HG02798 (cell line): Measurements from ENCODE around the gene CDC42BPB.

ENCODE experiments used
- ATAC-seq: cut with Tn5 transposase; IDR thresholded peaks from one replicate; pipeline ENCODE4 v1.9.1; 2021; ENCODE audit warnings: mild to moderate bottlenecking; ENCODE audit not compliant: unreplicated experiment, poor library complexity

CDC42BPB gene

DNA sequence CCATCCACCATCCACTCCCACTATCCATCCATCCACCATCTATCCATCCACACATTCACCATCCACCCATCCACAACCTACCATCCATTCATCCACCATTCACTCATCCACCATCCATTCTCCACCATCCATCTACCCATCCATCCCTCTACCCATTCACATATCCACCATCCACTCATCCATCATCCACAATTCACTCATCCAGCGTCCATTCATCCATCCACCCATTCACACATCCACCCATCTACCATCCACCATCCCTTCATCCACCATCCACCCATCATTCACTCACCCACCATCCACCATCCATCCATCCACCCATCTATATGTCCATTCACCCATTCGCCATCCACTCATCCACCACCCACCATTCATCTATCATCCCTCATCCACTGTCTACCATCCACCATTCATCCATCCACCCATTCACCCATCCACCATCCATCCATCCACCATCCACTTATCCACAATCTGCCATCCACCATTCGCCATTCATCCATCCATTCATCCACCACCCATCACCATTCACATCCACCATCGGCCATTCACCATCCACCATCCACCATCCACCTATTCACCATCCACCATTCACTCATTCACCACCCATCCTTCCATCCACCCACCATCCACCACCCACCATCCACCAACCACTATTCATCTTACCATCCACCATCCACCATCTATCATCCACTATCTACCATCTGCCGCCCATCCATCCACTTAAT, 136.9 kb downstream of the CDC42BPB start:
- no peak for ATAC-seq

DNA sequence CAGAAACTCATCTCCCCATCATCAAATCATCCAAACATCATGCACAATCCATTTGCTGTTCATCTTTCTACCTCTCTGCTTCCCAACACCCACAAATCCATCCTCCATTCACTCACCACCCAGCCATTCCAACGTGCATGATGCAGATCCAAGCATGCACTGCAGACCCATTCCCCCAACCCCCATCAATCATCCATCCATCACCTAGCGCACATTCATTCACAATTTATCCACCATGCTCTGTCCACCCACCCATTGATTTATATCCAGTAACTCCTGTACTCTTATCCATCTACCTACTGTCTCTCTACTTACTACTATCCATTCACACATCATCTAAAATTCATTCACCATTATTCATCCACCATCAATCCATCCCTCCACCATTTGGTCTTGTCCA, 138.9 kb downstream of the CDC42BPB start:
- no peak for ATAC-seq

DNA sequence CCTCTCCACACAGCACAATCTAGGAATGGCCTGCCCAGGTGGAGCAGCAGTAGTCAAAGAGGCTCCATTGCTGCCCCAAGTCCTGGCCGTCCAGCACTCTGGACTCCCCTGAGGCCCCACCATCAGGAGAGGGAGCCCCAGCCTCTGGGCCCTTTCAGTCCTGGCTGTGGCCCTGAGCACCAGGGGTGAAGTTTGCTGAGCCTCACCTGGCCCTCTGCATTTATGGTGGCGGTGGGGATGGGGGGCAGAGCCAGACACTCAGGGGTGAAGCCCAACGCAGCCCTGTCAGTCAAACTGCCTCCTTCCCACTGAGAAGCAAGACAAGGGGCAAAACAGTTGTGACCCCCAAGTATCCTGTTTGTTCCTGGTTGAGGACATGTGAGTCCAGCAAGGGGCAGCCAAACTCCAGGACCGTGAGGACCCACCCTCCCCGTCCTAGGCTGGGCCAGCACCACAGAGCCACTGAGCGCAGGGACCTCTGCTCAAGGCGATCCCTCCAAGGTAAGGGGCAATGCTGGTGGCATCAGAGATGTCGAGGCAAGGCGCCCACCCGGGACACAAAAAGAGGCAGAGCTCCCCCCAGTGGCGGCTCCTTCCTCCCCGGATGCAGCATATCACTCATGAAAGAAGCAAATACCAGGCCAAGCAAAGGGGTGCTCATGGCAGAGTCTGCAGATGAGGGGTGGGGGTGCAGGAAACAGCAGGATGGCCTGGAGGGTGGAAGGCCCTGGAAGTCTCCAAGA, 139.7 kb downstream of the CDC42BPB start:
- ATAC-seq: no peak

DNA sequence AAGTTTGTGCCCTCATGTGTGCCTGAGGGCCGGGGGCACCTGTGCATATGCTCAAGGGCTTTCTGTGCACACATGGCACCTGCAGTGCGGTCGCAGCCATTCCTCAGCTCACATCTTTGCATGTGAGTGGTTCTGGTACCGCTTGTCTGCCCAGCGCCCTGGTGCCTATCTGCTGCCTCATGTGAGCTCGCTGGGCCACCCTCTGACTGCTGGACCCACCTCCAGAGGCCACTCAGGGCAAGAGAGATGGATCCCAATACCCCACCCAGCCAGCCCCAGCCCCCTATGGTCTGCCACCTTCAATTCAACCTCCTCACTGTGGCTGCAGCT, 140.3 kb downstream of the CDC42BPB start:
- no peak for ATAC-seq

DNA sequence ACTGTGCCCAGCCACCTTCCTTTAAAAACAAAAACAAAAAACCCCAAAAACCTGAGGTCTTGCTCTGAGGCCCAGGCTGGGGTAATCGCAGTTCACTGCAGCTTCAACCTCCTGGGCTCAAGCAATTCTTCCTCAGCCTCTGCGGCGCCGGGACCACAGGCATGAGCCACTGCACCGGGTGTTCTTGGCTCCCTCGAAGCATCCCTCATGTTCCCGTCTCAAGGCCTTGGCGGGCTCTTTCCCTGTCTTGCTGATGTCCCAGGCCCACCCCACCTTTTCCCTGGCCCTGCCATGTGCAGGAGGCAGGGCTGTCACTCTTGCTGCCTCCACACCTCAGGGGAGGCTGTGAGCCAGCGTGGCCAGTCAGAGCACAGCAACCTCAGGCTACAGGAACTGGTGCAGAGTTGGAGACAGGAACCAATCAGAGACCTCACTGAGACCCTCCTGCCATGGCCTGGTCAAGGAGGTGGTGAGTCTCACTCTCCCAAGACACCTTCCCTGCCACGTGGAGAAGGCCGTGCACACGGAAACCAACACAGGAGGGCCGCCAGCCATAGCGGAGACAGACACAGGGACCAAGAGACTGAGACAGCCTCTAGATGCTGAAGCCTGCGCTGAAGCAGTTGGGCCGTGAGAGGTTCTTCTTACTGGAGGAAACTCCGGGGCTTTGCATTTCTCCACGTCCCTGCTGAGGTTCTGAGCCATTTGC, 140.8 kb downstream of the CDC42BPB start:
- ATAC-seq: no peak

DNA sequence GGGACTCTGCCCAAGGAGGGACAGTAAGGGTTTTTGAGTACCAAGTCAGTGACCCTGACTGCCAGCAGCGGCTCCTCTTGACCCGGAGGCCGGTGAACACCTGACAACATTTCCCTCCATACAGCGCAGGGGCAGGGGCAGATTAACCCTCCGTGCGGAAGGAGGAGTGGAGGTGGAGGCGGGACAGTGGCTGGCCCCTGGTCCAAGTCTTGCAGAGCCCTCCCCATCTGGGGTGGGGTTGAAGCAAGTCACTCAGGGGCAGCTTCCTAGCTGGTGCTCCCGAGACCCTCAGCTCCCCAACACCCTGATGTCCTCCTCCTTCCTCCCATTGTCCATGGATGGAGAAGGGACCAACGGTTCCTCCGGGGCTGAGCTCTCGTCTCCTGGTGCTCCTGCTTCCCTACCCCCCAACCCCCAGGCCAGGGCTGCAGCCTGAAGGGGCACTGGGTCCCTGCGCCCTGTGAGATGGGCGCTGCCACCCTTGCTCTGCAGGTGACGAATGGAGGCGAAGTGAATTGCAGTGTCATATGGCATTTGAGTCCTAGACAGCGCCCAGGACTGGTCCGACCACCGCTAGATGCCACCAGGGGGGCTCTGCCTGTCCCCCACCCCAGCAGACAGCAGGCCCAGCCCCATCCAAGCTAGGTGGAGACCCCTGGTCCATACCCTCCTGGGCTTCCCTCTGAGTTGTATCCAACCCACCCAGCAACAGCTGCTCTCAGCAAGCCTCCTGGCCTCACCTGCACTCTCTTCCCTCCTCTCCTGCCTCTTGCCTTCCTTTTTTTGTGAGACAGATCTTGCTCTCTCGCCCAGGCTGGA, 141.8 kb downstream of the CDC42BPB start:
- ATAC-seq: no peak

DNA sequence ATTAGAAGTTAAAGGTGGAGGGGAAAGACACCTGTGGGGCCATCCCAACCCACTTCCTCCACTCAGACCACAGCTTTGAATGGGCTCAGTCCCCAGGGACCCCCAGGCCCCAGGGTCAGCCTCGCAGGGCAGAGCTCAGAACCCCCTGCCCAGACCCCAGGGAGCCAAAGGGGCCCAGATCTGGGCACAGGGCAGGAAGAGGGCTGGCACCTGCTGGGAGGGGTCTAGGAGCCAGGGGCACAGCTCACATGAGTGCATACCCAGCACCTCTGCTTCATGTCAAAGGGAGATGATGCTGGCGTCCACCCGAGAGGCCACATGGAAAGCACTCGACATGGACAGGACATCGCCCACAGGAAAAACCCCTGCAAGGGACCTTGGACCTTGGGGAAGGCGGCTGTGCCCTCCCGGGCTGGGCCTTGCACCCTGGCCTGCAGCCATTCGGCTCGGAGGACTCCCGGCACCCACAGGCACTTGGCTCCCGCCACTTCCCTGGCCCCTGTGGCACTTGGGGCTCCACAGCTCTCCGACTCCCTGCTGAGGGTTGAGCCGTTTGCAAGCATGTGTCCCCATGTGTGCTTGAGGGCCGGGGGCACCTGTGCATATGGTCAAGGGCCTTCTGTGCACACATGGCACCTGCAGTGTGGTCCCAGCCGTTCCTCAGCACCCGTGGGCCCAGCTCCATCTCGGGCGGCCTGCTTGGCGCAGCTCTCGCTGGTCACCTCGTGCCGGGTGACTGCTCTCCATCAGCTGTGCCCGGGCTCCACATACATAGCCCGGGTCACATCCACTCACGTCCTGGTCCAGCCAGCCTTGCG, 142.7 kb downstream of the CDC42BPB start:
- ATAC-seq: no peak

DNA sequence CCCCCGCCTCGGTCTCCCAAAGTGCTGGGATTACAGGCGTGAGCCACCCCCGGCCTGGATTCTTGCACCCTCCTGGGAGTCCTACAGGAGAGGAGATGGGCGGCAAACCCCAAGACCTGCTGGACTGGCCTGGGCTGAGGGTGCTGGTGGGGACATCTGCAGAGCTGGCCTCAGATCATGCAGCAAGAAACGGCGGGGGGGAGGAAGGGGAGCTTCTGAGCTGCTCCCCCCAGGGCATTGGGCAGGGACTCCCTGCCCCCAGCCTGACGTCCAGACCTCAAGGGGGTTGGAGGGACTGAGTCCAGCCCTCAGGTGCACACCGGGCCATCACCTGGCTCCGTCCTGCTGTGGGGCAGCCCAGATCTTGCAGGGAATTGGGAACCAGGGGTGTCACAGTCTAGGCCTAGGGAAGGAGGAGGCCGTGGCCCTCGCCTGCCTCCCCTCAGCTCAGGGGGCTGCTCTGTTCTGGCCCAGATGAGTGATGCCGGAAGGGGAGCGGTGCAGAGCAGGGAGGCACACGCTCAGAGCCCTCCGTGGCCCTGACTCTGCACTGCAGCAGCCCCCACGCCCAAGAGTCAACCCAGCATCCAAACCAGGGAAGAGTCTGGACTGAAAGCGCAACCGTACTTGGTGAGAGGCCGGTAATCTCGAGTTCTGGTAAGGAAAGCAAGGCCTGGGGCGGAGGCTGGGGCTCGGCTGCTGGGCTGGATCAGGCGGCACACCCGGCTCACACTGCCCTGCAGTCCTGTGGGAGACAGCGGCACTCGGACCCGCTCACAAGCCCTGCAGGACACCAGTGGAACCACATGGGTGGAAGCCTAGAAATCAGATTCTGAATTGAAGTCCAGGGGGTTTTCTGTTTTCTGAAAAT, 143.8 kb downstream of the CDC42BPB start:
- no peak for ATAC-seq

DNA sequence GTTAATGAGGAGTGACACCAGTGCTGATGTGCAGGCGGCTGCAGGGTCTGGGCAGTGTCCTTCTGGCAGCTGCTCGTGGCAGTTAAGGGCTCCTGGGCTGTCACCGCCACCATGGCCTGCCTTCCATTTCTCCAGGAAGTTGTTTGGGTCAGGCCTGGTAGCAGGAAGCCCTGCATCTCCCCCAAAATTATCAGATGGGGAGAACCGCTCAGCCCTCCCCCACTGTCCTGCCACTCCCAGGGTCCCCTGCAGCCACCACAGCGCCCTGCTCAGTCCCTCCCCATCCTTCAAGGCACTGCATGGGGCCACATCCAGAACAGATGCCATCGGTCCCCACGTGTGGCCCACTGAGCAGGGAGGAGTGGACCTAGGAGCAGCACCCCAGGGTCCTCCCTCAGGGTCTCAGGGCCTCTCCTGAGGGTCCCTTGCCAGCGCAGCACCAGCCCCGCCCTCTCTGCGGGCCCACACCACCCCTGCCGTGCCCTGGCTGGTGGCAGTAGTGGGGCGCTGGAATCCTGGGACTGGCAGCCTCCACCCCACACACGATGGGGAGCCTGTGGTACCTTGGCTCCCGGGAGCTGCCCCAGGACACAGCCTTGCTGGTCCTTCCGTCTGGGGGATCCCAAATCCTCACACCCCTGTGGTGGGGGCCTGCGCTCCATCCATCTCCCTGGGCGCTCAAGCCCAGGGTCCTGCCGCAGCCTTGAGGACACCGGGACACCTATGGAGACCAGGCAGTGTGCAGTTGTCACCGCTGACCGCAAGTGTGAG, 145.2 kb downstream of the CDC42BPB start:
- ATAC-seq: no peak

DNA sequence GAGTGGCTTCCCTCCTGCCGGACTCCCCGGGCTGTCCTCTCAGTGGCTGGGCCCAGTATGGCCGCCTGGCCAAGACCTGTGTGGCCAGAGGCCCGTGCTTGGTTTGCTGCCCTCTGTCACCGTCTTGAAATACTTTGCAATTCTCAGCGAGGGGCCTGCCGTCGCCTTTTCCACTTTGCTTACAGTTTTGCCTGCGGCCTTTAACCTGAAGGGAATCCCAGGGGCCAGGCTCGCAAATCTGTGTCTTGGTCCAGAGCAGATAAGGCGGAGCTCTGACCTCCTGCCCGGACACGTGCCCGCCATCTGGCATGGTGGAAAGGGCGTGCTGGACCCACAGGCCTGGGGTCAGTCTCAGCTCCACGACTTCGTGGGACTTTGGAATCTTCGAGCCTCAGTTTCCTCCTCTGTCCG, 145.8 kb downstream of the CDC42BPB start:
- no peak for ATAC-seq

DNA sequence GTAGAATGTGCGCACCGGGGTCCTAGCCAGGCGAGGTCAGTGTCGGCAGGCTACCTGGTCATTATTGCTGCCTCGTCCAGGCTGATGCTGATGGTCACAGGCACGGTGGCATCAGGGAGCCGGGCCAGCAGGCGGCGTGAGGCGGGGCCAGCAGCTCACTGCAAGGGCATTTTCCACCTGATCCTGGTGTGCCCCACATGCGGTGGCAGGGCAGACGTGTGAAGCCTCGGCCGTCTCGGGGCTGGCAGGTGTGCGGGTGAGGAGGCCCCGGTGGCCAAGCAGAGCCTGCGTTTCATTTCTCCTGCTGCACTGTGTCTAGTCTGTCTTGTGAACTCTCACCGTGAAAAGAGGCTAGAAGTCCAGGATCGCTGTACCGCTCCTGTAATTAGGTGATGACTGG, 146.9 kb downstream of the CDC42BPB start:
- no peak for ATAC-seq

DNA sequence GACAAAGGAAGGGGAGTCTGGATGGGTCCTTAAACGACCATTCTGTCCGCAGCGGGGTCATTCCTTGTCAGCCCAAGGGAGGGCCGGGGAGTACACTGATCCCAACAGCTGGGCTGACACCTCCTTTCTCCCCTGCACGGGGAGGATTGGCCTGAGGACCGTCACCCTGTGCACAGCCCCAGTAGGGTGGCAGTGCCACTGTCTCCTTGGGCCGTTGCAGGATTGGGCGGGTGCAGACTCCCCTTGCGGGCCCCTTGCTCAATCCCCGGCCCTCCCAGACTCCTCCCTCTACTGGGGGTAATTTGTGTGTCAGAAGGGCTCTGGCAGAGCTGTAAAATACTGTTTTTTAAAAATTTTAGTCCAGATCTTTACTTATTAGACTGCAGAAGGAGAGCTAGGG, 147.4 kb downstream of the CDC42BPB start:
- ATAC-seq: no peak

DNA sequence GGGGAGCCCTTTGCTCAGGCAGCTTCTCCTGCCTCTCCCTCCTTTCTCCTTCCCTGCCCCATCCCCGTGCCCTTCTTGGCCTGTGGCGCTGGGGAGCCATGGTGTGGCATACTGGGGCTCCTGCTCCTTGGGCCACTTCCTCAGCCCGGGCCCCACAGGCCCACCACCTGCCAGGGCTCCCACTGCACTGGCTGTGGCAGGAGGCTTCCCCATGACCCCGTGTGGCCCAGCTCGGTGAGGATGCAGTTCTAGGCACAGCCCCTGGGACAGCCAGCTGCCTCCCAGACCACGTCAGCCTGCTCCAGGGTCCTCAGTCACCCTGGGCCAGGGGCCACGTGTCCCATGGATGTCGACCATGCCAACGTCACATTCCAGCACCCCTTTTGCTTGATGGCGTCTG, 147.9 kb downstream of the CDC42BPB start:
- ATAC-seq: no peak

DNA sequence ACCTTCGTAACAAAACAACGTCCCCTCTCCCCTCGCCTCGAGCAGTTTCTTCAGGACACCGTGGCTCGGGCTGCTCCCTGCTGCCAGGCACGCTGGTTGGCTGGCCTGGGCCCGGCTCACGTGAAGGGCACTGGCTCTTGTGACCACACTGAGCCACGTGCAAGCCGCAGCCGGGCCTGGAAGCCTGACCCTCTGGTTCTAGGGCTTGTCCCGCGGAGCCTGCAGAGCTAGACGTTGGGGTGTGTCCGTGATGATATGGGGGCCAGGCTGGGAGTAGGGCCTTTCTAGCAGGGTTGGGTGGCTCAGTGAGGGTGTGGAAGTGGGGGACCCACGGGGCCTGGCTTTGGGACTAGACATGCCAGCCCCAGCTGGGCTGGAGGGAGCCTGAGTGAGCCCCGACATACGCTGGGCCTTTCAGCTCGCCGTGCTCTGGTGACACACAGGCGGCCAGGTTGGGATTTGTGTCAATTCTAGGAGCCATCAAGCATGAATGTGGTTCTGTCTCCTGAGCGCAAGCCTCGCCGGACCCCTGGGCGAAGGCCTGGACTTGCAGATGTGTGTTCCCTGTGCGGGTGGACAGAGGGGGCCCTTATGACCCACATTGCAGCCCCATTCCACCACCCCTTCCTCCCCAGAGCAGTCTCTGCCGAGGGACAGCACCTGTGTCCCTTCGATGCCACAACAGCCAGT, 148.4 kb downstream of the CDC42BPB start:
- ATAC-seq: no peak

DNA sequence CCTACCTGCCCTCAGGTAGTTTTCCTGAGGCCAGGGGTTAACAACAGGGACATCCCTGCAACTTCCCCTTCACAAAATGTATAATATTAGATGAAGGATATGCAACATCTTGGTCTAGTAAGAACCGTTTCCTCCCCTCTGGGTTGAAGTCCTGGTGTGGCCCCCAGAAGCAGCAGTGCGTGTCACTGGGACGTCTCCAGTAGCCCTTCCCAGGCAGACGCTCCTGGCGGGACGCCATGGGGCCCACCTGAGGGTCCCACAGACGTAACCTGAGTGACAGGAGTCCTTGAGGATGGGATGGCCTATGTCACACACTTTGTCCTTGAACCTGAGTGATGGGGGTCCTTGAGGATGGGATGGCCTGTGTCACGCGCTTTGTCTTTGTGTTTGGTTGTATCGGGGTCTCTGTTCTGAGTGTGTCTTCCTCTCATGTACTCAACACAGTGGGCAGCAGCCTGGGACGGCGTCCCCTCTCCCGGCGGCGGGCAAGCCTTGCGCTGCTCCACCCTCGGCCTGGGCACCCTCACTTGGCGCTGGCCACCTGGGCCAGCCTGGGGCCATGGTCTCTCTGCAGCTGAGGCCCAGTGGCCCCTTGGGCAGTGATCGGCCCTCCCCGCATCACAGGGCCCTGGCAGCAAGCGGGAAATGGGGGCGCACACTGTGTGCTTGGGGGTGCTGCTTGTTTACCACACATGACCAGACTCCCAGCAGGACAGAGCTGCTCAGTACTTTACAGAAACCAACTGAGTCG, 149.2 kb downstream of the CDC42BPB start:
- no peak for ATAC-seq

DNA sequence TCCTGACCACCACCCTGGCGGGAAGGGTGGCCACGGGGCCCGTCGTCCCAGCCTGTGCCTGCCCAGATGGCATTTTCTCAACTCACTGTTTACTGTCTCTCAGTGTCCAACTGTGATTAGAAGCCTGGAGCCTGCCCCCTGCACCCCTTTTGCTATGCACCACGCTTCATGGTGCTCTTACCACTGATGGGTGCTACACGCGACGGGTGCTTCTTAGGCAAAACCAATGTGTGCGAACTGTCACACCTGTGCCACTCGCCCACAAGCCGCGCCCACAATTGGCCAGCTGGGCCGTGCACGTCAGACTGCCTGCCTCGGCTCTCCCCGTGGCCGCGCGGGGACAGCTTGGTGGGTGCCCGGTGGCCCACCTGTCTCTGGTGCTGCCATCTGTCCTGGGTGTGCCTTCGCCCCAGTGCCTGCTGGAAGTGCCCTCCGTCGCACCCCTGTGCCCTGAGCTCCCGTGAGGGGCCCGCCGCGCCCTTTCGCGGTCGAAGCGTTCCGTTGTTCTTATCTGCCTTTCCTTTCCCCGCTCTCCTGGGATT, 150.0 kb downstream of the CDC42BPB start:
- no peak for ATAC-seq
